Lower lobe of right lung (tissue), 2 donors: ENCODE data around the gene KRTAP10-3. TPM values are rescaled to one million over a fixed set of nuclear protein-coding genes. Genes with fewer than 3 reads are reported as not detected.
"Not testable (repeated sequence)": the region's sequence is repeated elsewhere in the genome, so short reads cannot be mapped to it uniquely, and the experiment has no call there.

Experiments
- ATAC-seq, 2 donors: fragments of 200-7000 bp; cut with Tn5 transposase; one replicate each; pipeline ENCODE4 v1.9.1; 2020 to 2022; ENCODE audit warnings: mild to moderate bottlenecking in 2 of 2, moderate library complexity in 2 of 2
- DNase-seq: peaks from one replicate; pipeline ENCODE4 v3.0.0-alpha.2; 2020
- H3K27ac ChIP-seq: fragments of 200-600 bp; one replicate; pipeline ENCODE4 v1.8.0; 2022
- H3K27me3 ChIP-seq: fragments of 200-600 bp; one replicate; pipeline ENCODE4 v1.8.0; 2022; ENCODE audit warnings: low read depth
- H3K36me3 ChIP-seq: fragments of 200-600 bp; one replicate; pipeline ENCODE4 v1.8.0; 2022; ENCODE audit warnings: mild to moderate bottlenecking
- H3K4me1 ChIP-seq: fragments of 200-600 bp; one replicate; pipeline ENCODE4 v1.8.0; 2022
- H3K4me3 ChIP-seq: fragments of 200-600 bp; one replicate; pipeline ENCODE4 v1.8.0; 2022; ENCODE audit warnings: mild to moderate bottlenecking
- H3K9me3 ChIP-seq: fragments of 200-600 bp; one replicate; pipeline ENCODE4 v1.8.0; 2022
- intact Hi-C: fragments of 100-400 bp; cut with DNase I; formaldehyde crosslinking; loops from one replicate; pipeline ENCODE4 v1.11.0; 2022
- total RNA-seq: library from RNA; stranded (reverse); fragmentation: NEBNext Ultra II Directional; extraction: Animal tissue kit (Norgen Biotek cat#: 25700); gene quantifications from one replicate; pipeline ENCODE4 v1.2.1, GENCODE V29; 2021
- TF ChIP-seq, protein P1 (sequence below): fragments of 200-600 bp; IDR thresholded peaks from one replicate; pipeline ENCODE4 v1.8.0; 2022; ENCODE audit warnings: antibody characterized with exemption, mild to moderate bottlenecking
- donor health status: DM: no; HTN: yes; CAD: no; lungs with severe emphysema.

KRTAP10-3 gene
- total RNA-seq, 1 donor from 2014 or later, result not detected

DNA sequence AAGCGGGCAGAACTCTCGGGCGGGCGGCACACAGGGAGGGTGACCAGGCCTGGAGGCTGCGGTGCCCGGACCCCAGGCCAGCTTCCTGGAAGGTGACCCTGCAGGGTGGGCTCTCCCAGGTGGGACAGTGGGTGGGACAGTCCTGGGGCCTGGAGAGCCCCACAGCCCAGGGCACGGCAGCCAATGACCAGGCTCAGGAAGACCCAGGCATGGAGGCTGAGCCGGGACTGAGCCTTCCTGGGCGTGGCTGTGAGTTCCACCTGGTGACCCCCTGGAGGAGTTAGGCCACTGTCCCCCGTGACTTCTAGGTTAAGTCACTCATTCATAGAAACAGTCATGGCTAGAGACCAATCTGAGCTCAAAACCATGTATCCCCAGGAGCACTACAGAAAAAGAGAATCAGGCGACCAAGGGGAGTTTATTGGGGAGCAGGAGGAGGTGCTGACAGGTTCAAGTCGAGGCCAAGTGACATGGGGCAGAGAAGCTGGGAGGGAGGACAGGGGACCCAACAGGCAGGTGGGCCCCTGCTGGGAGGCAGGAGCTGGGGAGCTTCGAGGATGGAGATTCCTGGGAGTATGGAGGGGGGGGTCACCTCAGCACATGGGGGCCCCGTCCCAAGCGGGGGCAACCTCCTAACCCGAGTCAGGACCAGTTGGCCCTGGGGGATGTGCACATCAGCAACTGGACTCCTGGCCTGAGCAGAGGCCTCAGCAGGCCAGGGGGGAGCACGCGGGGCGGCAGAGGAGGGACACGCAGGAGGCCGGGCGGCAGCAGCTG, 20.6 kb upstream of the KRTAP10-3 start:
- DNase-seq (peak; percentile 28), ATAC-seq (no peak)
- intact Hi-C loops, result no loop called here
- no peaks in the 10 kb centered on the region for H3K36me3 ChIP-seq
- H3K4me1 ChIP-seq, result no peaks in the 10 kb centered on the region
- TF ChIP-seq, protein P1, sequence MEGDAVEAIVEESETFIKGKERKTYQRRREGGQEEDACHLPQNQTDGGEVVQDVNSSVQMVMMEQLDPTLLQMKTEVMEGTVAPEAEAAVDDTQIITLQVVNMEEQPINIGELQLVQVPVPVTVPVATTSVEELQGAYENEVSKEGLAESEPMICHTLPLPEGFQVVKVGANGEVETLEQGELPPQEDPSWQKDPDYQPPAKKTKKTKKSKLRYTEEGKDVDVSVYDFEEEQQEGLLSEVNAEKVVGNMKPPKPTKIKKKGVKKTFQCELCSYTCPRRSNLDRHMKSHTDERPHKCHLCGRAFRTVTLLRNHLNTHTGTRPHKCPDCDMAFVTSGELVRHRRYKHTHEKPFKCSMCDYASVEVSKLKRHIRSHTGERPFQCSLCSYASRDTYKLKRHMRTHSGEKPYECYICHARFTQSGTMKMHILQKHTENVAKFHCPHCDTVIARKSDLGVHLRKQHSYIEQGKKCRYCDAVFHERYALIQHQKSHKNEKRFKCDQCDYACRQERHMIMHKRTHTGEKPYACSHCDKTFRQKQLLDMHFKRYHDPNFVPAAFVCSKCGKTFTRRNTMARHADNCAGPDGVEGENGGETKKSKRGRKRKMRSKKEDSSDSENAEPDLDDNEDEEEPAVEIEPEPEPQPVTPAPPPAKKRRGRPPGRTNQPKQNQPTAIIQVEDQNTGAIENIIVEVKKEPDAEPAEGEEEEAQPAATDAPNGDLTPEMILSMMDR, result no peak
- H3K4me3 ChIP-seq, result no peak overlapping the region
- no peak overlapping the region for H3K27ac ChIP-seq
- H3K9me3 ChIP-seq, result peaks cover 15% of the 10 kb centered on the region
- peaks cover 1% of the 10 kb centered on the region for H3K27me3 ChIP-seq

DNA sequence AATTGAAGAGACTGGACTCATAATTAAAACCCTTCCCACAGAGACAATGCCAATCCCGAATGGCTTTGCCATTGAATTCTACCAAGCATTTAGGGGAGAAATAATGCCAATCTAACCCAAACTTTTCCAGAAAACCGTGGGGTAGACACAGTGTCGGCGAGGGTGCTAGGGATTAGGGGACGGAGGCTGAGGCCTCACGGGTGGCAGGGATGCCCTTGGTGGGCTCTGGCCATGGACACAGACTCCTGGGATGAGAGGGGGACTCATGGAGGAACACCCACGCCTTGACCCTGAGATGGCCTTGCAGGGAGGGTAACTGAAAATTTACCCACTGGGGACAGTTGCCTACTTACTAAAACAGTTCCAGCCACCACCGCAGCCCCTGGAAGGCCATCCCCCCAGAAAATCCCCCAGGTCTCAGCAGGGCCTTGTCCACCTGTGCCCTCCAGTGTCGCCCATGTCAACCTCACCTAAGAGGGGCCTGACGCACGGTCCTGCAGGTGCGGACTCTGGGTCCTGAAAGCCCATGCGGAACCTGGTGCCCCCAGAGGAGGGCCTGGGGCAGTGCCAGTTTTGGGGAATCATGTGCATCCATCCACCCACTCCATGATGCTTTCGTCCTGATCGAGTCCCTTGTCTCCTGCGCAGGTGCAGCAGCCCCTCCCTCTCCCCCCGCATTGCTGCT, 19.9 kb upstream of the KRTAP10-3 start:
- Histone ChIP-seq H3K36me3 (no peaks in the 10 kb centered on the region), H3K27ac (no peak overlapping the region), H3K9me3 (peaks cover 15% of the 10 kb centered on the region), H3K4me3 (no peak overlapping the region), H3K27me3 (no peaks in the 10 kb centered on the region), H3K4me1 (no peaks in the 10 kb centered on the region)
- TF ChIP-seq, protein P1, result no peak
- ATAC-seq (no peak), DNase-seq (peak; percentile 15)
- intact Hi-C loops, result no loop called here

DNA sequence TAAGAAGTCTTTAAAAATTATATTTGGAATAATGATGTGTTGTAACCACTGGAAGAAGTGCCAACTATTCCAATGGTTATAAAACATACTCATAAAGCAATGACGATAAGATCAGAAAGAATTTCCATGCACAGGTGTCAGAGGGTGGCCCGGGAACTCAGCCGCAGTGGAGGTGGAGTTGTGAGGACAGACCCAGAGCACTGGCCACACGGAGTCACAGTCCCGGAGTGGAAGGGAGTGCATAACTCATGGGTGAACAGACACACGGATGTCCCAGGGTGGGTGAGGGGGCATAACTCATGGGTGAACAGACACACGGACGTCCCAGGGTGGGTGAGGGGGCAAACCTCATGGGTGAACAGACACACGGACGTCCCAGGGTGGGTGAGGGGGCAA, 17.4 kb upstream of the KRTAP10-3 start:
- H3K27me3 ChIP-seq, result no peaks in the 10 kb centered on the region
- intact Hi-C loops, result no loop called here
- no peak overlapping the region for H3K27ac ChIP-seq
- peaks cover 14% of the 10 kb centered on the region for H3K9me3 ChIP-seq
- DNase-seq (peak; percentile 26), ATAC-seq (no peak)
- no peaks in the 10 kb centered on the region for H3K36me3 ChIP-seq
- TF ChIP-seq, protein P1, result no peak
- H3K4me1 ChIP-seq, result no peaks in the 10 kb centered on the region
- no peak overlapping the region for H3K4me3 ChIP-seq

DNA sequence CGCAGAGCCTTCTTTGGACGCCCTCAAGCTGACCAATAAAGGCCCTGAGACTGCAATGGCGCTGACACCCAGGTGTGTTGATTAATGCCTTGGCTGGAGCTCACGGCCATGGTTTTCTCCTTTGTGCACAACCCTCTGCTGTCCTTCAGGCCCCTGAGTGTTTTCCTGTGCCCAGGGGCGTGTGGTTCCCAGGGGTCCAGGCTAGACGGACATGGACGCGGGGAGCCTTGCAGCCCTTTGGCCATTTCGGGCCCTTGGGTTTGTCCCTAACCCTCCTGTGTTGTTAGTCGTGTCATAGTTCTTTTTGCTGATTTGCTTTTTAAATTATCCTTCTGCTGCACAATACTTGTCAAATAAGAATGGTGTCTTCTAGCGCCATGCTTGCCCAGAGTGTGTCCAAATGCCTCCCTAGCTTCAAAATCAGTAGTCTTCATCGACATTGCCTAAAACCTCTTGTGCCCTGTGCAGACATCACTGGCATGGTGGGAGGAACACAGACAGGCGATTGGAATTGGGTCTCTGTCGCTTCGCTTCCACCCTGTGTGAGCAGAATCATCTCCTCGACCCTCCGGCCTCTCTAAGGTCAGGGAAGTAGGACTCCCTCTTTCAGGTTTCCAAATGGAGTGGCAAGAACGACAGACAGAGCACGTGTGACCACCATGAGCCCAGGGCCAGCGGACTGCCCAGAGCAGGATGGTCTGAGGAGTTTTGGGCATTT, 16.9 kb upstream of the KRTAP10-3 start:
- H3K9me3 ChIP-seq, result peaks cover 17% of the 10 kb centered on the region
- H3K36me3 ChIP-seq, result no peaks in the 10 kb centered on the region
- intact Hi-C loops, result no loop called here
- TF ChIP-seq, protein P1, result no peak
- H3K27ac ChIP-seq, result no peak overlapping the region
- DNase-seq (peak; percentile 28), ATAC-seq (no peak)
- H3K4me1 ChIP-seq, result no peaks in the 10 kb centered on the region
- no peak overlapping the region for H3K4me3 ChIP-seq
- no peaks in the 10 kb centered on the region for H3K27me3 ChIP-seq

DNA sequence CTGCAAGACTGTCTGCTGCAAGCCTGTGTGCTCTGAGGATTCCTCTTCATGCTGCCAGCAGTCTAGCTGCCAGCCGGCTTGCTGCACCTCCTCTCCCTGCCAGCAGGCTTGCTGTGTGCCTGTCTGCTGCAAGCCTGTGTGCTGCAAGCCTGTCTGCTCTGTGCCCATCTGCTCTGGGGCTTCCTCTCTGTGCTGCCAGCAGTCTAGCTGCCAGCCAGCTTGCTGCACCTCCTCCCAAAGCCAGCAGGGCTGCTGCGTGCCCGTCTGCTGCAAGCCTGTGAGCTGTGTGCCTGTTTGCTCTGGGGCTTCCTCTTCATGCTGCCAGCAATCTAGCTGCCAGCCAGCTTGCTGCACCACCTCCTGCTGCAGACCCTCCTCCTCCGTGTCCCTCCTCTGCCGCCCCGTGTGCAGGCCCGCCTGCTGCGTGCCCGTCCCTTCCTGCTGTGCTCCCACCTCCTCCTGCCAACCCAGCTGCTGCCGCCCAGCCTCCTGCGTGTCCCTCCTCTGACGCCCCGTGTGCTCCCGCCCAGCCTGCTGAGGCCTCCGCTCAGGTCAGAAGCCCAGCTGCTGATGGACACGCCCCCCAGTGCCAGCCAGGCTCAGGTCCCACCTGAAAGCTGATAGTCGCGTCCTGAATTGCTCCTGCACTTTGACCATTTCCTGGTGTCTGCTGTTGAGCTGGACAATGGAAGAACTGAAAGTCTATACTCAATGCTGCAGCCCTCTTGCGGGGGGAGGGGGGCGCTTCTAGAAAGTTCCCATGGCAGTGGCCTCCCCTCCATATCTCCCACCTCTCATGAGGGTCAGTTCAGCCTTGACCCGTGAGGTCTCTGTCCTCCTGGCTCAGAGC, 16.1 kb upstream of the KRTAP10-3 start:
- DNase-seq (peak; percentile 39), ATAC-seq (no peak)
- H3K27me3 ChIP-seq, result no peaks in the 10 kb centered on the region
- peaks cover 17% of the 10 kb centered on the region for H3K9me3 ChIP-seq
- intact Hi-C loops, result no loop called here
- H3K36me3 ChIP-seq, result no peaks in the 10 kb centered on the region
- no peaks in the 10 kb centered on the region for H3K4me1 ChIP-seq
- TF ChIP-seq, protein P1, result no peak
- no peak overlapping the region for H3K4me3 ChIP-seq
- H3K27ac ChIP-seq, result no peak overlapping the region

DNA sequence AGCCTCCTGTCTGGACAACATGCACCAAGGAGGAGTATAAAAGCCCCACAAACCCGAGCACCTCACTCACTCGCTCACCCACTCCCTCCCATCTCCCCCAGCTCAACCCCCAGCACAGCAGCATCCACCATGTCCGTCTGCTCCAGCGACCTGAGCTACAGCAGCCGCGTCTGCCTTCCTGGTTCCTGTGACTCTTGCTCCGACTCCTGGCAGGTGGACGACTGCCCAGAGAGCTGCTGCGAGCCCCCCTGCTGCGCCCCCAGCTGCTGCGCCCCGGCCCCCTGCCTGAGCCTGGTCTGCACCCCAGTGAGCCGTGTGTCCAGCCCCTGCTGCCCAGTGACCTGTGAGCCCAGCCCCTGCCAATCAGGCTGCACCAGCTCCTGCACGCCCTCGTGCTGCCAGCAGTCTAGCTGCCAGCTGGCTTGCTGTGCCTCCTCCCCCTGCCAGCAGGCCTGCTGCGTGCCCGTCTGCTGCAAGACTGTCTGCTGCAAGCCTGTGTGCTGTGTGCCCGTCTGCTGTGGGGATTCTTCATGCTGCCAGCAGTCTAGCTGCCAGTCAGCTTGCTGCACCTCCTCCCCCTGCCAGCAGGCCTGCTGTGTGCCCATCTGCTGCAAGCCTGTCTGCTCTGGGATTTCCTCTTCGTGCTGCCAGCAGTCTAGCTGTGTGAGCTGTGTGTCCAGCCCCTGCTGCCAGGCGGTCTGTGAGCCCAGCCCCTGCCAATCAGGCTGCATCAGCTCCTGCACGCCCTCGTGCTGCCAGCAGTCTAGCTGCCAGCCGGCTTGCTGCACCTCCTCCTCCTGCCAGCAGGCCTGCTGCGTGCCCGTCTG, 15.2 kb upstream of the KRTAP10-3 start, which contains the start of gene KRTAP10-4:
Gene KRTAP10-4, plus strand, starts transcription at position 100 of the 827 bp plus-strand sequence. Its CDS starts 30 bp downstream, at position 130.
- H3K36me3 ChIP-seq, H3K27ac ChIP-seq, H3K4me1 ChIP-seq, ATAC-seq, intact Hi-C loops, H3K27me3 ChIP-seq, H3K4me3 ChIP-seq: not testable (repeated sequence)
- peaks cover 17% of the 10 kb centered on the region for H3K9me3 ChIP-seq
- peak; percentile 22 for DNase-seq
